Osteoblast (primary cell): Measurements from ENCODE around the gene SMG1. TPM values are rescaled to one million over a fixed set of nuclear protein-coding genes. Genes with fewer than 3 reads are reported as not detected.

Source experiments
- DNase-seq: peaks from one replicate; pipeline ENCODE4 v3.0.0; 2011; ENCODE audit warnings: low spot score, mixed read lengths; ENCODE audit not compliant: insufficient read length; ENCODE audit errors: missing footprints
- H2AFZ ChIP-seq: 2 replicates; pipeline ENCODE4 v1.6.0; 2011; ENCODE audit warnings: mild to moderate bottlenecking, low read length
- H3K27ac ChIP-seq: 2 replicates; pipeline ENCODE4 v1.5.1; 2011; ENCODE audit warnings: mild to moderate bottlenecking, low read depth, low read length, moderate library complexity
- H3K27me3 ChIP-seq: 2 replicates; pipeline ENCODE4 v1.6.0; 2012; ENCODE audit warnings: mild to moderate bottlenecking, control low read depth, inconsistent platforms, low read length, moderate library complexity; ENCODE audit not compliant: insufficient read depth
- H3K36me3 ChIP-seq: 2 replicates; pipeline ENCODE4 v1.5.1; 2011; ENCODE audit warnings: mild to moderate bottlenecking, low read length, control low read depth, moderate library complexity; ENCODE audit not compliant: insufficient read depth
- H3K4me1 ChIP-seq: 2 replicates; pipeline ENCODE4 v1.5.1; 2011; ENCODE audit warnings: mild to moderate bottlenecking, low read length, control low read depth, moderate library complexity; ENCODE audit not compliant: insufficient read depth
- H3K4me2 ChIP-seq: 2 replicates; pipeline ENCODE4 v1.6.0; 2011; ENCODE audit warnings: mild to moderate bottlenecking, low read length; ENCODE audit not compliant: insufficient read depth
- H3K4me3 ChIP-seq: fragments of 200-600 bp; sonication (generic); 3 replicates; pipeline ENCODE4 v1.5.1; 2012; ENCODE audit warnings: mild to moderate bottlenecking, low read length, inconsistent platforms; ENCODE audit not compliant: insufficient read depth
- H3K79me2 ChIP-seq: 2 replicates; pipeline ENCODE4 v1.6.0; 2012; ENCODE audit warnings: mild to moderate bottlenecking, low read length, control low read depth, inconsistent platforms; ENCODE audit not compliant: insufficient read depth
- H3K9me3 ChIP-seq: 2 replicates; pipeline ENCODE4 v1.5.1; 2011; ENCODE audit warnings: low read depth, low read length, control low read depth
- H4K20me1 ChIP-seq: 2 replicates; pipeline ENCODE4 v1.6.0; 2012; ENCODE audit warnings: mild to moderate bottlenecking, low read length, control low read depth; ENCODE audit not compliant: insufficient read depth
- total RNA-seq: library from RNA; depleted of rRNA; stranded (reverse); fragments of >200 nt; gene quantifications from 2 replicates; pipeline ENCODE4 v1.2.3, GENCODE V29; 2012
- TF ChIP-seq, protein P1 (sequence below): IDR thresholded peaks from 2 replicates; pipeline ENCODE4 v1.5.1; 2011; ENCODE audit warnings: mild to moderate bottlenecking, low read depth, low read length, moderate library complexity; ENCODE audit errors: extremely low read depth

SMG1 gene
- total RNA-seq, 1 donor, result 101 TPM

DNA sequence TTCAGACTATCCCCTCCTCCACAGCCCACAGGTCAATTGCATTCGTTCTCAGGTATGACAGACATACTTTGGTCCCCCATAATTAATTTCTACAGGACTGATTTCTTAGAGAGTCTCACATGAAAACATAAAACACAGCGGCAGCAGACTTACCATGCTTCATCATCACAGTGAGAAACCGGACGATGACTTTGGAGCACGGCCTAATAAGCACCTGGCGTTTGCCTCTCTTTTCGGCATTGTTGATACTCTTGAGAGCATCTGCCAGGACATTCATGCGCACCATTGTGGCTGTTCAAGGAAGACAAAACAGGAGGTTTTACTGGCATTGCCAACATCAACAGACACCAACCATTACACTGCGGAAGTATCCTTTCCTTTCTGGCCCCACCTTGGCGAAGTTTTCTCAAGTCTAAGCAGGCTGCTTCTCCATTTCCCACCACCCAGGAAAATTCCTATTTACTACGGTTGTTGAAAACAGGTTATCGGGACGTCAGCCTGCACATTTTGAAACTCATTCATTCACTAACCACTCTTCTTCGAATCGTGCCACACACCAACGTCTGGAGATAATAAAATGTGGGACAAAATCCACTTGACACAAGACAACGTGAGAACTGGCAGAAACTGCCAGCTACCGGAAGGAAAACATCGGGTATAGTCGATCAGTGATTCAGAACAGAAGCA lies 137.2 kb downstream of the SMG1 start:
- H3K4me2 ChIP-seq, result peak overlapping the region; percentile 86
- H3K27me3 ChIP-seq, result no peaks in the 10 kb centered on the region
- H4K20me1 ChIP-seq, result peaks cover 62% of the 10 kb centered on the region
- peak; percentile 79 for DNase-seq
- peak overlapping the region; percentile 87 for H3K27ac ChIP-seq
- peaks cover 18% of the 10 kb centered on the region for H3K4me1 ChIP-seq
- H3K9me3 ChIP-seq, result no peaks in the 10 kb centered on the region
- no peak overlapping the region for H2AFZ ChIP-seq
- H3K36me3 ChIP-seq, result peaks cover 75% of the 10 kb centered on the region
- H3K4me3 ChIP-seq, result peak overlapping the region; percentile 100
- TF ChIP-seq, protein P1, sequence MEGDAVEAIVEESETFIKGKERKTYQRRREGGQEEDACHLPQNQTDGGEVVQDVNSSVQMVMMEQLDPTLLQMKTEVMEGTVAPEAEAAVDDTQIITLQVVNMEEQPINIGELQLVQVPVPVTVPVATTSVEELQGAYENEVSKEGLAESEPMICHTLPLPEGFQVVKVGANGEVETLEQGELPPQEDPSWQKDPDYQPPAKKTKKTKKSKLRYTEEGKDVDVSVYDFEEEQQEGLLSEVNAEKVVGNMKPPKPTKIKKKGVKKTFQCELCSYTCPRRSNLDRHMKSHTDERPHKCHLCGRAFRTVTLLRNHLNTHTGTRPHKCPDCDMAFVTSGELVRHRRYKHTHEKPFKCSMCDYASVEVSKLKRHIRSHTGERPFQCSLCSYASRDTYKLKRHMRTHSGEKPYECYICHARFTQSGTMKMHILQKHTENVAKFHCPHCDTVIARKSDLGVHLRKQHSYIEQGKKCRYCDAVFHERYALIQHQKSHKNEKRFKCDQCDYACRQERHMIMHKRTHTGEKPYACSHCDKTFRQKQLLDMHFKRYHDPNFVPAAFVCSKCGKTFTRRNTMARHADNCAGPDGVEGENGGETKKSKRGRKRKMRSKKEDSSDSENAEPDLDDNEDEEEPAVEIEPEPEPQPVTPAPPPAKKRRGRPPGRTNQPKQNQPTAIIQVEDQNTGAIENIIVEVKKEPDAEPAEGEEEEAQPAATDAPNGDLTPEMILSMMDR, result no peak
- H3K79me2 ChIP-seq, result peaks cover 71% of the 10 kb centered on the region

DNA sequence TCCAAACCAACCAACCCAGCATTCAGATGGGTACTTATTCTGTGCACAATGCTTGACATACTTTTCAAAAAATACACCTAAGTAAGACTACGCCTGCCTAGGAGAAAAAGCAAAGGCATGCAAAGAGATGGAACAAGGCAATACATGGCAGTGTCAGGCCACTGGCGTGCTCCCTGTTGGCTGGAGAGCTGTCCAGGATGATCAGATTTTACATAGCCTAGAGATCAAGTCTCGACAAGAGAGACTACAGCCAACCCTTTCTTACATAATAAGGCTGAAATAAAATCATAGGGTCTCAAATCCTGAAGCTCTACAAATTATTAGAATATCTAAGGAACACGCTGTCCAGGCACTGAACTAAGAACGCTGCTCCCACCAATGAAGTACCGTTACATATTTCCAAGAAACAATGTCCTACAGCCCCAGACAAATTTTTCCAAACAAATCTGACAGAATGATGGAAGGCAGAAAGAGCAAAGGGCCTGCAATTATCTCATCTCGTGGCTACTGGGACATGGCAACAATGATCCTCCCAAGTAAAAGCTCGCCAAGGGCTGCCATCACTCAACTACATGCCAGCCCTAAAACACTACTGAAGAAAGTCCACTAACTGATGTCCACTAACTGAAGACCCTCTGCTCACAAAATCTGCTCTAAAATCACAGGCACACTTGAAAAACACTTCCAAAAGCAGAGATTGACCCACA lies 141.1 kb downstream of the SMG1 start:
- no peaks in the 10 kb centered on the region for H3K27me3 ChIP-seq
- H4K20me1 ChIP-seq, result peaks cover 77% of the 10 kb centered on the region
- no peak overlapping the region for H2AFZ ChIP-seq
- H3K36me3 ChIP-seq, result peaks cover 67% of the 10 kb centered on the region
- TF ChIP-seq, protein P1, result no peak
- H3K27ac ChIP-seq, result peak overlapping the region; percentile 9
- peak overlapping the region; percentile 39 for H3K4me2 ChIP-seq
- DNase-seq, result no peak
- peak overlapping the region; percentile 9 for H3K4me3 ChIP-seq
- no peaks in the 10 kb centered on the region for H3K9me3 ChIP-seq
- peaks cover 73% of the 10 kb centered on the region for H3K79me2 ChIP-seq
- peaks cover 18% of the 10 kb centered on the region for H3K4me1 ChIP-seq

DNA sequence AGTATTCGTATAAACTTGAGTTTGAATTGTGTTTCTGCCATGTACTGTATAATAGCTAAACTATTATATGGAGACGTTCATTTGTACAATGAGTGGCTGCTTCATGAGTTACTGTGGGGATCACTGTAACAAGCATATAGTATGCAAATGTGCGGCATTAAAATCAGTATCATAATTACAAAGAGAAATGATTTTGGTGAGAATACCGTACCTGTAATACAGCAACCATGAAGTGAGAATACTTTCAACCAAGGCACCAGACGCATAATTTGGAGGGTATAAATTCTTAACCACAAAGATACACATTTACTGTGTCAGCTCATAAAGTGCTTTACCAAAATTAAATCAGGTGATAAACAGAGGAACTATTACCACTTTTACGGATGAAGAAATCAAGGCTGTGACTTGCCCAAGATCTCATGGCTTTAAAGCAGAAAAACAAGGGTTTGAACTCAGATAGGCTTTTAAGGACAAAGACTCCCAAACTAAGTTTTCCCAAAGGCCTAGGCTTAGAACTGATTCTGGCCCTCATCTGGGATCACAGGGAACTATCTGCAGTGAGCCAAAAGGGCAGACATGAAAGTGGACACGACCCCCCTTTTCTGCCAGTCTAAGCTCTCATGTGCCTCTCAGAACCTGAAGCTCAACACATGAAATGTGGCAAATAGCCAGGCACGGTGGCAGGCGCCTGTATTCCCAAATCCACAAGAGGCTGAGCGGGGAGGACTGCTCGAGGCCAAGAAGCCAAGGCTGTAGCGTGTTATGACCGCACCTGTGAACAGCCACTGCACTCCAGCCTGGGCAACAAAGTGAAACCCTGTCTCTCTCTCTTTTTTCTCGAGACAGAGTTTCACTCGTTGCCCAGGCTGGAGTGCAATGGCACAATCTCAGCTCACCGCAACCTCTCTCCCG lies 142.5 kb downstream of the SMG1 start:
- Histone ChIP-seq H3K4me1 (peaks cover 15% of the 10 kb centered on the region), H3K27me3 (no peaks in the 10 kb centered on the region), H3K9me3 (no peaks in the 10 kb centered on the region), H3K36me3 (peaks cover 62% of the 10 kb centered on the region), H3K27ac (peak overlapping the region; percentile 10), H3K4me3 (no peak overlapping the region), H4K20me1 (peaks cover 63% of the 10 kb centered on the region), H3K79me2 (peaks cover 60% of the 10 kb centered on the region), H3K4me2 (no peak overlapping the region), H2AFZ (no peak overlapping the region)
- no peak for DNase-seq
- TF ChIP-seq, protein P1, result no peak
